ENCODE measurements around the gene CENPVL1.

The CENPVL1 gene

GRCh38 chrX:51737091-51737490 is 26.8 kb downstream of the CENPVL1 start:
- no peak for DNase-seq (ENCODE audit: low read depth)
- no peak for TF ChIP-seq CTCF (conservative IDR thresholded peaks at IDR 0.05; ENCODE audit: low read depth, low read length)
- H3K4me3 ChIP-seq (ENCODE audit: low read depth, low read length): no peak overlapping the region

GRCh38 chrX:51742586-51742985 is 32.3 kb downstream of the CENPVL1 start:
- no peak for DNase-seq (ENCODE audit: low read depth)

GRCh38 chrX:51743179-51743957 is 33.1 kb downstream of the CENPVL1 start, which contains the start of gene GSPT2:
Gene GSPT2 (plus strand): TSS chrX:51743442. CDS start chrX:51743627, 185 bp downstream.
- TF ChIP-seq CTCF (conservative IDR thresholded peaks at IDR 0.05; ENCODE audit: low read depth, low read length): no peak
- peak within 1 kb of the TSS; percentile 79 for H3K4me3 ChIP-seq (ENCODE audit: low read depth, low read length)
- peak; percentile 79 for DNase-seq (ENCODE audit: low read depth)

More at GRCh38 chrX:51742586-51742985, 32.3 kb downstream of the CENPVL1 start:
- H3K4me3 ChIP-seq (ENCODE audit: low read depth, low read length): no peak overlapping the region
- no peak for TF ChIP-seq CTCF (conservative IDR thresholded peaks at IDR 0.05; ENCODE audit: low read depth, low read length)

- DNase-seq (ENCODE audit: low read depth): no peak
Measured at GRCh38 chrX:51747671-51748070, 37.4 kb downstream of the CENPVL1 start.

GRCh38 chrX:51759055-51759839 is 48.9 kb downstream of the CENPVL1 start:
- no peak for TF ChIP-seq CTCF (conservative IDR thresholded peaks at IDR 0.05; ENCODE audit: low read depth, low read length)
- no peak overlapping the region for H3K4me3 ChIP-seq (ENCODE audit: low read depth, low read length)
- DNase-seq (ENCODE audit: low read depth): no peak

More at GRCh38 chrX:51747671-51748070, 37.4 kb downstream of the CENPVL1 start:
- no peak for TF ChIP-seq CTCF (conservative IDR thresholded peaks at IDR 0.05; ENCODE audit: low read depth, low read length)
- no peak overlapping the region for H3K4me3 ChIP-seq (ENCODE audit: low read depth, low read length)

- DNase-seq (ENCODE audit: low read depth): no peak
- no peak overlapping the region for H3K4me3 ChIP-seq (ENCODE audit: low read depth, low read length)
- no peak for TF ChIP-seq CTCF (conservative IDR thresholded peaks at IDR 0.05; ENCODE audit: low read depth, low read length)
Measured at GRCh38 chrX:51760657-51761056, 50.3 kb downstream of the CENPVL1 start.

Data from choroid plexus epithelial cell (primary cell).